IMR-90 (cell line): ENCODE results near the gene ASPG.

Experiments used
- FOS ChIP-seq: fragments of 150-350 bp; IDR thresholded peaks from 2 replicates; pipeline ENCODE4 v1.6.1; 2016; ENCODE audit warnings: low read depth, low read length
- POLR2A ChIP-seq: IDR thresholded peaks from 2 replicates; pipeline ENCODE4 v1.6.1; 2012; ENCODE audit warnings: mild to moderate bottlenecking, low read depth, low read length
- SMC3 ChIP-seq: fragments of 150-350 bp; IDR thresholded peaks from 2 replicates; pipeline ENCODE4 v1.6.1; 2016; ENCODE audit warnings: low read depth, mild to moderate bottlenecking, antibody characterized with exemption, low read length, moderate library complexity
- TF ChIP-seq, protein P1 (sequence below): conservative IDR thresholded peaks from 2 replicates; pipeline ENCODE4 v1.5.1; 2012; ENCODE audit warnings: mild to moderate bottlenecking, low read depth, low read length, improper control_type of control experiment

DNA sequence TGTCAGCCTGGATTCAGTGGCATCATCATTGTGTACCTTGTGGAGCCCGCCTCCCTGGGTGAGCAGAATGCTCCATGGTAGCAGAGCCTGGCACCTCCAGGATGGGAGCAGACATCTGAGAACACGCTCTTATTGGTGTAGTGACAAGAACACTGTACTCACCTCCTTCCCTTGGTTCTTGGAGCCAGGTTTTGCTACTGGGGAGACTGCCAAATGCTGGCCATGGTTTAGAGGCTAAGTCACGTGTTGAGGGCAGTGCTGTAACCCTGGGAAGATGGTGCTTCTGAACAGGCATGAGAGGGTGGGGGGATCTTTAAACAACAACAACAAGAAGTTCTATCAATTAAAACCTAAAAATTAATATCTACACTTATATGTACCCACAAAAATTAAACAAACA lies 47.6 kb upstream of the ASPG start:
- TF ChIP-seq POLR2A (no peak), FOS (no peak), SMC3 (no peak)
- TF ChIP-seq, protein P1, sequence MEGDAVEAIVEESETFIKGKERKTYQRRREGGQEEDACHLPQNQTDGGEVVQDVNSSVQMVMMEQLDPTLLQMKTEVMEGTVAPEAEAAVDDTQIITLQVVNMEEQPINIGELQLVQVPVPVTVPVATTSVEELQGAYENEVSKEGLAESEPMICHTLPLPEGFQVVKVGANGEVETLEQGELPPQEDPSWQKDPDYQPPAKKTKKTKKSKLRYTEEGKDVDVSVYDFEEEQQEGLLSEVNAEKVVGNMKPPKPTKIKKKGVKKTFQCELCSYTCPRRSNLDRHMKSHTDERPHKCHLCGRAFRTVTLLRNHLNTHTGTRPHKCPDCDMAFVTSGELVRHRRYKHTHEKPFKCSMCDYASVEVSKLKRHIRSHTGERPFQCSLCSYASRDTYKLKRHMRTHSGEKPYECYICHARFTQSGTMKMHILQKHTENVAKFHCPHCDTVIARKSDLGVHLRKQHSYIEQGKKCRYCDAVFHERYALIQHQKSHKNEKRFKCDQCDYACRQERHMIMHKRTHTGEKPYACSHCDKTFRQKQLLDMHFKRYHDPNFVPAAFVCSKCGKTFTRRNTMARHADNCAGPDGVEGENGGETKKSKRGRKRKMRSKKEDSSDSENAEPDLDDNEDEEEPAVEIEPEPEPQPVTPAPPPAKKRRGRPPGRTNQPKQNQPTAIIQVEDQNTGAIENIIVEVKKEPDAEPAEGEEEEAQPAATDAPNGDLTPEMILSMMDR, result no peak
